GM18499 (cell line): Measurements from ENCODE around the gene AFF3.

Experiments
- ATAC-seq: cut with Tn5 transposase; IDR thresholded peaks from one replicate; pipeline ENCODE4 v1.9.1; 2021; ENCODE audit warnings: moderate number of reproducible peaks; ENCODE audit not compliant: insufficient read depth, unreplicated experiment

The AFF3 gene

DNA sequence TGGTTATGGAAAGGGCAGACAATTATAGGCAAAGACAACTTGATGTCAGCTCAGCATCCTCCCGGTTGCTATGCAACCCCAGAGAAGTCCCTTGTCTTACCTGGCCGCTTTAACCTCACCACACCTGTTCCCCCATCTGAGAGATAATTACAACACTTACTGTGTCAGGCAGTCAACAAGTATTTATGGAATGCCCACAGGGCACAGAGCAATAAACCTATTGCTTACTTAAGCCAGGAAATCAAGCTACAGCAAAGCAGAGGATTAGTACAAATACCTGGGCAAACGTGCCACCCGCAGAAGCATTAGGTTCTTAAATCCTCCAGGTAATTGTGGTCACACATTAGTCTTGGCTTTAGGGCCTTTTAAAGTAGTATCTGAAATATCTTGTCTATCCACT is 332.2 kb downstream of the AFF3 start:
- ATAC-seq, result no peak

DNA sequence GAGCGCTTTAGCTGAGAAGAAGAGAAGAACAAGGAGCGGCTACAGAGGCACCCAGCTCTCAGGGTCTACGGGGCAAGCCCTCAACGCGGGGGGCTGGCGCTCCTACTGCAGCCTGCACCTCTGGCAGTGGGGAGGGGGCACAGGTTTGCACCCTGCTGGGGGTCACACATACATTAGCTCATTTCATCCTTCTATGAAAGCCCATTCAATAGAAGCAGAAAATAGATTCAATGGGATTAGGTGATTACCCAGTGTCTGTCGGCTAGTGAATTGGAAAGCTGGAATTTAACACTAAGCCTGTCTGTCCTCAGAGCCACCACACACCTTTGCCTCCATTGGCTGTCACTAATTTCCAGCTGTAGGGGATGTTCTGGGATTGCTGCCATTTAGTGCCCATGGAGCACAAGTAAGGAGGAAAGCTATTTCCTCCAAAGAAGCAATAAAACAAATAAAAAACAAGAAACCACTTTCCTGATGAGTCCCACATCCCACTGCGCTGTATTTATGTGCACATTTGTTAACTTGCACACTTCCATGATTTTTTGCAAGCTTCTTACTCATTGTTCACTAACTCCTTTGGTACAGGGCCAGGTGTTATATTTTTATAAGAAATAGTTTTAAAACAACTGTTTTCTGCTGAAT is 333.0 kb downstream of the AFF3 start:
- no peak for ATAC-seq

DNA sequence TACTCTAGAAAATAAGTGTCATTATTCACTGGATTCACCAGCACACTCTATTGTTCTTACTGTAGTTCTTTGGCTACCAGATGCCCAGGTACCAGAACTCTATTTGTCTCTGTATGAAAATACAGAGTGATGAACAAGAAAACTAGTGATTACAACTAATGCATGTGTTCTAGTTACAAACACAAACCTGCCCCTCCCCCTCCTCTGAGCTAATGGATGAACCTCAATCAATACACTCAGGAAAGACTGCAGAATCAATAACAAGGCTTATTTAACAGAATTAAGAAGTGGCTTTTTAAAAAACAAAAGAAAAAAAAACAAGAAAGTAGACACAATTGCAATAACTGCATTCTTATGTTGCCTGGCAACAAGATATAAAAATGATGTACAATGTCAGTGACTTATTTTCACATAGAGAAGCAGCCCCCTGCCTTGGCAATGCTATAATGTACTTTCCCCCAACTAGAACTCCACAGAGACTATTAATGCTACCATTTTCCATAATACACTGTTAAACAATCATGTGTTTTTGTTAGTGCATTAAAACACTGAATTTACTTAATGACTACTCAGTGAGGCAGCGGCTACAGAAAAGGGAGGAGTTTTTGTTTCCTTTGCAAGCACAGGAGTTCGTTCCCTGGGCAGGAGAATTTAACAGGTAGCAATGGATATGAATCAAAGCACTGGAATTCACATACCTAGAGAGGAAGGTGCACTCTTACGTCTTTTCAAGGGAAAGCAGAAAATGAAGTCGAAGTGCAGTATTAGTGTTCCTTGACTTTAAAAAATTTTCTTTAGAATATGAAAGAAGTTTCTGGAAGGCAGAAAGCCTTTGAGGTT is 333.8 kb downstream of the AFF3 start:
- no peak for ATAC-seq

DNA sequence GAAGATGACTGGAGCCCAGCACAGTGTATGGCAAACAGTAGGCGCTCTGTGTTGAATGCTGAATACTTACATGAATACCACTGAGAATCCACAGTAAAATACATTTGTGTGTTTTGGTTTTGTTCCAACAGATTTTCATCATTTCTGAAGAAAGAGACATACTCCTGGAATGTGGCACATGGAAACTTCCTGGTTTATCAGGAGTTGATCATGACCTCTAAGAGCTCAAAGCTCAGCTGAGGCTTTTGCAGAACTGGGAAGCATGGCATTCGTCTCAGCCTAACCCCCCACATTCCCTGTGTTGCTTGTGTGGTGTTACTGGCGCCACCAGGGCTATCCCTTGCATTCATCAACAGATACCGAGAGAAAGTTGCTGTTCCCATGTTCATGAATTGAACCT is 335.6 kb downstream of the AFF3 start:
- ATAC-seq, result no peak

DNA sequence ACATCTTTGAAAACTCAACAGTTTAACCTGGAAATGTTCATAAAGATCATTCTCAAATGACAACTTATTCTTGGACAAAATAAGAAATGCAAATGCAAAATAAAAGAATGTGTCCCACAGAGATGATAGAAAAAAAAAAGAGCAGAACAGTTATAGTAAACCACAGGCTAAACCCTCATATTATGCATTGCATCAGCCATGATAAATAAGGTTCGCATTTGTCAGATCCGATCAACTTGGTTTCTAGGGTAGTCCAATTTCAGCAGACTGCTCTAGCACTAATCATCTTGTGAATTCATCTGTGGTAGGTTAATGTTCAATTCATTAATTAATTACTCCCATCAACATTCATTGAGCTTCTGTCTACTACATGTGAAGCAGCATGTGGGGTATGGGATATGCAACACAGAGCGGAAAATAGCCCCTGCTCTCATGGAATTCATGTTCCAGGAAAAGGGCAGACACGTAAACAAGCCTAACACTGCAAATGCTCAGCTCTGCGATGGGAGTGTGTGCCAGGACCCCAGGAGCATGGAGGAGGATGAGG is 336.4 kb downstream of the AFF3 start:
- ATAC-seq, result no peak

DNA sequence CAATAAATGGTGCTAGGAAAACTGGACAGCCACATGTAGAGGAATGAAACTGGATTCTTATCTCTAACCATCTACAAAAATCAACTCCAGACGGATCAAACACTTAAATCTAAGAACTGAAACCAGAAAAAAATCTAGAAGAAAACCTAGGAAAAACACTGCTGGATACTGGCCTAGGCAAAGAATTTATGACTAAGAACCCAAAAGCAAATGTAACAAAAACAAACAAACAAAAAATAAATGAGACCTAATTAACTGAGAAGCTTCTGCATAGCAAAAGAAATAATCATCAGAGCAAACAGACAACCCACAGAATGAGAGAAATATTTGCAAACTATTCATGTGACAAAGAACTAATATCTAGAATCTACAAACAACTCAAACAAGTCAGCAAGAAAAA is 338.5 kb downstream of the AFF3 start:
- no peak for ATAC-seq

DNA sequence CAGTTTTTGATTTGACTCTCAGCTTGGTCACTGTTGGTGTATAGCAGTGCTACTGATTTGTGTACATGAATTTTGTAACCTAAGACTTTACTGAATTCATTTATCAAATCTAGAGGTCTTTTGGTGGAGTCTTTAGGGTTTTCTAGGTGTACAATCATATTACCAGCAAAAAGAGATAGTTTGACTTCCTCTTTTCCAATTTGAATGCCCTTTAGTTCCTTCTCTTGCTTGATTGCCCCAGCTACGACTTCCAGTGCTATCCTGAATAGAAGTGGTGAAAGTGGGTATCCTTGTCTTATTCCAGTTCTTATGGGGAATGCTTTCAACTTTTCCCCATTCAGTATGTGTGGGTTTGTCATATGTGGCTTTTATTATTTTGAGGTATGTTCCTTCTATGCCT is 339.7 kb downstream of the AFF3 start:
- no peak for ATAC-seq

DNA sequence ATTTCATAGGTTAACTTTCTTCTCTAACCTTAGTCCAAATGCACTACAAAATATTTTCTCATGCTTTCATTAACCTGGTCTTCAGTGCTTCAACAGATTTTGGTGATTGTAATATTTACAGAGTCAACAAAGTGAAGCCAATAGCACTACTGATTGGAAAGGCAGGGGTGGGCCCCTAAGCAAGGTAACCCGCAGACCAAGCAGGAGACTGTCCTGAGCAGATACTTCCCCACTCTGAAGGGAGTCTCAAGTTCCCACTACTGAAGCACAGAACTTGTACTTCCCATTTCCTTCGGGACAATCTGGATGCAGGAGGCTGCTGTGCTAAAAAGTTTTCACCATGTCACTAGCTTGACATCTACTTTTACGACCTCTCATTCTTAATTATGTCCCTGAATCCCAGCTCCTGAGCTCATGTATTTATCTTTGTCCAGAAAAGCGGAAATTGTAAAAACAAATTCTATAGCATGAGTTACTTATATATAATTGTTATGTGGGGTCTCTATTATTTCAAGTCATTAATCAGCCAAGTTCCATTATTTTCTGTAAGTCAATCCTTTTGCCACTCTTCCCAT is 341.0 kb downstream of the AFF3 start:
- no peak for ATAC-seq

DNA sequence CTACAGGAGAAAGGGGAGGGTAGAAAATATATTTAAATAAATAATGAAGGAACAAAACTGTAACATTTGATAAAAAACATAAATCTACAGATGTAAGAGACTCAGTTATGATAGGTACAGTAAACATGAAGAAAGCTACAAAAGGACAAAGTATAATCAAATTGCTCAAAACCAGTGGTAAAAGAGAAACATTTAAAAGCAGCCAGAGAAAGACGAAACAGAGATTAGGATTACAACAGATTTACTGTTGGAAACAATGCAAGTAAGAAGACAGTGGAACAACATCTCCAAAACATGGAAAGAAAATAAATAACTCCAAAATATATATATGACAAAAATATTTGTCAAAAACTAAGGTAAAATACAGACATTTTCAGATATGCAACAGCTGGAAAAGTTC is 344.9 kb downstream of the AFF3 start:
- no peak for ATAC-seq

DNA sequence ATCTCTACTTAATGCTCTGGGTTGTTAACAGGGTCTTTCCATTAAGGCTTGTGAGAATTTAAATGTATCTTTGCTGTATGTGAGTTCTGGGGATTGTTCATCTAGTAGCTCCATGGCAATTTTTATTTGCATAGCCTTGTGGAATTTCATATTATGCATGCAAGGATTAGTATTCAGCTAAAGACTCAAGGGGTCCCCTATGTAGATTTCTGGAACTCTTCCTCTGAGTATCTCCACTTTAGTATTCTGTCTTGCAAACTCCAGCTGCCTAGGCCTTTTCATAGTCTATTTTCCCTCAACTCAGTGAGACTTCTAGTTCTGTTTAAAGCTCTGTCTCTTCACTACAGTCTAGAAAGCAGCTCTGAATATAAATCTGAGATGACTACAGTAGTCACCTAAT is 348.0 kb downstream of the AFF3 start:
- ATAC-seq, result no peak

DNA sequence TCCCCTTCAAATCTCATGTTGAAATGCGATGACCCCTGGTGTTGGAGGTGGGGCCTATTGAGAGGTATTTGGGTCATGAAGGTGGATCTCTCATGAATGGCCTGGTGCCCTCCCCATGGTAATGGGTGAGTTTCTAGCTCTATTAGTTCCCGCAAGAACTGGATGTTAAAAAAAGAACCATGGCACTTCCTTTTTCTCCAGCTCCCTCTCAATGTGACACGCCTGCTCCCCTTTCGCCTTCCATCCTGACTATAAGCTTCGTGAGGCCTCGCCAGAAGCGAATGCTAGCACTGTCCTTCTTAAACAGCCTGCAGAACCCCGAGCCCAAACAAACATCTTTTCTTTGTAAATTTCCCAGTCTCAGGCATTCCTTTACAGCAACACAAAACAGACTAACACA is 349.4 kb downstream of the AFF3 start:
- no peak for ATAC-seq

DNA sequence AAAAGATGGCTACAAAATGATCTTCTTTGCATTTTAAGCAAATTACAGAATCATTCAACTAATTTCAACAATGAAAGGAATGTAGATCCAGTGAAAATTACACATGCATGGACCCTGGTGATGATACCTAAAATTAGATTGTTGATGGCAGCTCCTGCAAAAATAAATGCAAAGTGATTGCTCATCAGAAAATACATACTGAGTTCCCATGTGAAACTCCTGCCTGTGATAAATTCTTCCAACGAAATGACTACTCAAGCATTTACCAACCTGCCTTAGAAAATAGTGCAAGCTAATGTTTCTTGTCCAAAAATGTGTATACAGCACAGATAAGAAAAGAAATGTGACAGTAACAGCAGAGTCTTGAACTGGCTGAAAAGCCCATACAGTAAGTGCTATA is 352.5 kb downstream of the AFF3 start:
- ATAC-seq, result no peak

DNA sequence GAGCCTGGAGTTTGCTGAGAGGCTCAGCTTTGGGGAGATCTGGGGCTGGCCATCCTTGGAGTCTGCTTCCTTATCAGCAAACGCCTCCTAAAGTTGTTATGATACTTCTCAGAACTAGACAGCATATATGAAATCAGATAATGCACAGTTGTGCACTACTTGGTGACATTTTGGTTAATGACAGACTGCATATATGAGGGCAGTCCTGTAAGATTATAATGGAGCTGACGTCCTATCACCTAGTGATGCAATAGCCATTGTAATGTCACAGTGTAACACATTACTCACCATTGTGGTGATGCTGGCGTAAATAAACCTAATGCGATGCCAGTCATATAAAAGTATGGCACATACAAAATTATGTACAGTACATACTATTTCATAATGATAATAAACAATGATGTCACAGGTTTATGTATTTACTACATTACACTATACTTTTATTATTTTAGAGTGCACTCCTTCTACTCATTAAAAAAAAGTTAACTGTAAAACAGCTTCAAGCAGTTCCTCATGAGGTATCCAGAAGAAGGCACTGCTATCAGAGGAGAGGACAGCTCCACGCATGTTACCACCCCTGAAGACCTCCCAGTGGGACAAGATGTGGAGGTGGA is 354.5 kb downstream of the AFF3 start:
- ATAC-seq, result no peak

DNA sequence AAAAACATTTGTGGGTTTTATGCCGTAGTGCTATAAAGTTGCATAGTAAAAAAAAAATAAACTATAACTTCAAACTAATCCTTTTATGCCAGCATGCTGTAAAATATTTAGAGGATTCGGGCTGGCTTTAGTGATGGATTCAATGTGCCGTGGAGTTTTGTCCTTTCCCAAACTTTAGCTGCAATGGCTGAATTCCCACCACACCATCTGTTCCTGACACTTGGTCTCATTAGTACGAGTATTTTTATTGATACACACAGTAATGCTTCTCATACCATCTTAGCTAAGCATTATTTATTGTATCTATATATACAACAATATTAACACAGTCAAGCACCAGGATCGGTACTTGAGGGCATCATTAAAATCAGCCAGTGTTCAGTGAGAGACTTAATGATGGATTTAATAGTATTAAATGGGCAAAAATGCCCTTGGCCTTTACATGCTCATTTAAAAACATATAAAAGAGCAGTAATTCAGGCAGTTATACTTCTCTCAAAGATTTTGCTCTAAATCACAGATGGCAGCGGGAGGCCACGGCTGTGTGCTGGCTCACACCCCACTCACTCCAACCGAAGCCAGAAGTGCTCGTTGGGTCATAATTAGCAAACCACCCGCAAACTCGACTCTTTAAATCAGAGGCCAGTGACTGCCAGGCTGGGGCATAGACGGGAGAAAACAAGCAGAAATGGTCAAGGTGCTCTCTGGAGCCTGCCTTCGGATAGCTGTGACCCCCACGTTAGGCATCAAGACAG is 355.6 kb downstream of the AFF3 start:
- ATAC-seq, result no peak

DNA sequence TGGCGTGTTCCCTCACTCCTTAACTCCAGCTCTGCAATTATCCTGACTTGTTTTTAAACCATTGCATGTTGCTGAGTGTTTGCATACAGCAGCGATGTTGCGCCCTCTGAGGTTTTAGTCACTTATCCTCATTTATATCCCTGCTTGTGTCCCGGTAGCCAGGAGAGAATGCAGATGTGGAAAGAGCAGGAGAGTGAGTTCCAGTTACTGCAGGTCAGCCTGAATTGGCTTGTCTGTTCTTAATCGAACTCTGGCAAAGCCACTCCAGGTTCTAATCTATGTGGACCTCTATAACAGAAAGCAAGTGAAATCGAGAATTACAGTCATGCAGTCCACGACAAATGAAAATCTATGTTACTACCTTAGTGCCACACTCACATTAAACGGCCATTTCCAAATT is 357.4 kb downstream of the AFF3 start:
- ATAC-seq, result no peak

DNA sequence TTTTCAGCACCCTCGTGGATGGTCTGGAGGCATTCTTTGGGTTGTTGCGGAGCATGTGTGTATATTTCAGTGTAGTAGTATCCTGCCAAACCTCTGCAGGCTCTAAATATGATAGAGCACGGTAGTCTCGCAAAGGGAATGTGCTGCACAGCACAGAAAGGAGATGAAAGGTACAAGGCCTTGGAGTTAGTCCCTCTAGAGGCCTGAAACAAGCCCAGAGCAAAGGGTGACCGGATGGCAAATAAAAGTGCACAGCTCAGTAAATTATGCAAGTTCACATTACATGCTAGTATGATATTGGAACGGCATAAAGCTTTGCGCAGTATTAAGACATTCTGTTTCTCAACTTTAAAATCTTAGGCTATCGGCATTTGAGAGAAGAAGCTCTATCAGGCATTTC is 358.1 kb downstream of the AFF3 start:
- ATAC-seq, result no peak

DNA sequence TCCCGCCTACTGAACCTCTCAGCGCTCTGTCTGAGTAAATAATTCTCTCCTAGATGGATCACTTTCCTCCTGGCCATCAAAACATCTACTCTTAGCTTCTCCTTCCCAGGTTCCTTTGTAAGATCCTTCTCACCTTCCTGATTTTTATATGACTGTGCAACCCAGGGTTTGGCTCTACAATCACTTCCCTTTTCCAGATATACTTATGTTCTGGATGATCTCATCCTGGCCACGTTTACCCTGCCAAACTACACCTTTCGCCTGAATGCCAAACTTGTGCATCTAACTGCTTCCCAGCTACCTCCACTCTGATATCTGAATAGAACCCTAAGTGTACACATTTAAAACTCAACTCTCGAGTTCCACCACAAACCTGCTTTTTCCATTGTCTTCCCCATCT is 362.1 kb downstream of the AFF3 start:
- no peak for ATAC-seq

DNA sequence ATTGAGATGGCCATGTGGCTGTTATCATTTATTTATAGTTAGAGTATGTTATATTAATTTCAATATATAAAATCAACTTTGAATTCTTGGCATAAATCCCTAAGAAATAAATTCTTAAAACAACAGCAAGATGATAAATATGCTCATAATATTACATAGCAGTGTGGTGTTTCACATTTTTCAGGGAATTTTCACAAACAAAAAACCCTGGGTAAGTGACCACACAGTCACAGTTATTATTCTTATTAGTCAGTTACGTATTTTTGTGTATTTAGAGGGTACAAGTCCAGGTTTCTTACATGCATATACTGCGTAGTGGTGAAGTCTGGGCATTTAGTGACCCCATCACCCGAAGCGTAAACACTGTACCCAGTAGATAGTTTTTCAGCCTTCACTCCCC is 363.1 kb downstream of the AFF3 start:
- ATAC-seq, result no peak

DNA sequence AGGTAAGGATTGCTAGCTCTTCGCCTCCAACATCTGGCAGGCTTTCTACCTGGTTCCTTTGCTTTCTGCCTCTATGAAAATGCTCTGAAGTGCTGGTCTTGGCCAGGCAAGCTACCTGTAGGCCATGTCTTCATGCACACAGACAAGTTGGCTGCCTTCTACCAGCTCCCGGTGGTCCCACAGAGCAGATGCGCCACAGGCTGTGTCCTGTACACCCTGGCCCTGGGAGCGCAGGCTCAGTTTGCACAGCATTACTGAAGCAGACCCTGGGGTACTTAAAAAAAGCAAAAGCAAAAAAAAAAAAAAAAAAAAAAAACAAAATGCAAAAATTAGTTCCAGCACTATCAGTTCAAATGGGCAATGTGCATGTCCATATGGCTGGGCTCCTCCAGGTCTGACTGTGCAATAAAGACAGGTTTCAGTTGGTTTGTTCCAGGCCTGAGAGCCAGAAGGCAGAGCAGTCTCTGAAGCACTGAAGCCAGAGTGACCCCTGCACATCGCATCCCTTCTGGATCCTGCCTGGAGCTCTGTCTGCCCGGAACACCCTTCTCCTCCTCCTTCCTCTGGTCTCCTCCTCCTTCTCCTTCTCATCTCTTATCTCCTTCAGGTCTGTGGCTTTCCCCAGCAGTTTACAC is 364.6 kb downstream of the AFF3 start:
- no peak for ATAC-seq
